Measurements from ENCODE around the gene AP4B1.

AP4B1 gene

GRCh38 chr1:113918243-113918642, 13.6 kb upstream of the AP4B1 start:
- no peaks in the 10 kb centered on the region for H3K36me3 ChIP-seq (ENCODE audit: insufficient read depth, low read length)
- H3K4me1 ChIP-seq (ENCODE audit: insufficient read depth, low read length), result no peaks in the 10 kb centered on the region
- H3K9me3 ChIP-seq (ENCODE audit: control insufficient read depth, insufficient read depth, low read length), result no peaks in the 10 kb centered on the region
- H3K9ac ChIP-seq (ENCODE audit: low read depth, low read length), result no peak overlapping the region

- no peaks in the 10 kb centered on the region for H3K9me3 ChIP-seq (ENCODE audit: control insufficient read depth, insufficient read depth, low read length)
- no peaks in the 10 kb centered on the region for H3K4me1 ChIP-seq (ENCODE audit: insufficient read depth, low read length)
- no peaks in the 10 kb centered on the region for H3K36me3 ChIP-seq (ENCODE audit: insufficient read depth, low read length)
- H3K9ac ChIP-seq (ENCODE audit: low read depth, low read length), result no peak overlapping the region
Measured at GRCh38 chr1:113917400-113918082, 12.9 kb upstream of the AP4B1 start.

DNA sequence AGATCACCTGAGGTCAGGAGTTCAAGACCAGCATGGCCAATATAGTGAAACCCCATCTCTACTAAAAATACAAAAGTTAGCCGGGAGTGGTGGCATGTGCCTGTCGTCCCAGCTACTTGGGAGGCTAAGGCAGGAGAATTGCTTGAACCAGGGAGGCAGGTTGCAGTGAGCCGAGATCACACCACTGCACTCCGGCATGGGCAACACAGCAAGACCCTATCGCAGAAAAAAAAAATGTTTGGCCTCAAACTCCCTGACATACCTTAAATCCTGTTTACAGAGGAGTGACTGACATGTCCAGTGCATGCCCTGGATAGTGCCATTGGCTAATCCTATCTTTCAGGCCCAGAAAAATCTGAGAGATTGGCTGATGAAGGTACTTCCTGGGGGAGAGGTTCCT, 12.4 kb upstream of the AP4B1 start:
- H3K4me1 ChIP-seq (ENCODE audit: insufficient read depth, low read length), result no peaks in the 10 kb centered on the region
- H3K36me3 ChIP-seq (ENCODE audit: insufficient read depth, low read length), result peaks cover 3% of the 10 kb centered on the region; the same call in 1 of the 2 replicates
- H3K9ac ChIP-seq (ENCODE audit: low read depth, low read length), result no peak overlapping the region
- H3K9me3 ChIP-seq (ENCODE audit: control insufficient read depth, insufficient read depth, low read length), result no peaks in the 10 kb centered on the region

DNA sequence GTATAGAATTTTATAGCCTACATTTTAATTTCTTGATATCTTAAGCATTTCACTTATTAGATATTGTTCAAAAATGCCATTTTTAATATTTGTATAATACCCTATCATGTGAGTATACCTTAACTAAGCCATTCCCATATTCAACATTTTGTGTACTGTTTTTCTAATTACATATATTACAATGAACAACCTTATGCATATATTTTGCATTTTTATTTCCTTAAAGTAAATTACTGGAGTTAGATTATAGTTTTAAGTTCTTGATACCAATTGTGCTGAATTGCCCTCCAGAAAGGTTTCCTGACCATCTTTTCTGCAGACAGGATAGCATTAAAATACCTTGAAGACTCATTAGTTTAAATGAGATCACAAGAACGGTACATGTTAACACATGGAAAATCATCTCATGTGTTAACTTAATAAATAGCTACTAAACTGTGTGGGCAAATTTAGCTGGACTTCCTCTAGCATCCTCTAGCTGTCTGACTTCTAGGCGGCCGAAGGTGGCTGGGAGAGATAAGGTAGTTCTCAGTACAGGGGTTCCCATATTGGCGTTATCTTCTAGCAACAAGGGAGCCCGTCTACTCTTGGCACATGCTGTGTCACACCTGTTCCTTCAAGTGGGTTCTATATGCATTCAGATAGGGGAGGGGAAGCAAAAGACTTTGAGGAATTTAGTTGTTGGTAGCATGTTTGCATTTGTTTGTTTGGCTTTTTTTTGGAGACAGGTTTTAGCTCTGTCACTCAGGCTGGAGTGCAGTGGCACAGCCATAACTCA, 9.5 kb upstream of the AP4B1 start:
- peaks cover 6% of the 10 kb centered on the region for H3K36me3 ChIP-seq (ENCODE audit: insufficient read depth, low read length)
- H3K9ac ChIP-seq (ENCODE audit: low read depth, low read length), result no peak overlapping the region
- H3K4me1 ChIP-seq (ENCODE audit: insufficient read depth, low read length), result no peaks in the 10 kb centered on the region
- no peaks in the 10 kb centered on the region for H3K9me3 ChIP-seq (ENCODE audit: control insufficient read depth, insufficient read depth, low read length)

DNA sequence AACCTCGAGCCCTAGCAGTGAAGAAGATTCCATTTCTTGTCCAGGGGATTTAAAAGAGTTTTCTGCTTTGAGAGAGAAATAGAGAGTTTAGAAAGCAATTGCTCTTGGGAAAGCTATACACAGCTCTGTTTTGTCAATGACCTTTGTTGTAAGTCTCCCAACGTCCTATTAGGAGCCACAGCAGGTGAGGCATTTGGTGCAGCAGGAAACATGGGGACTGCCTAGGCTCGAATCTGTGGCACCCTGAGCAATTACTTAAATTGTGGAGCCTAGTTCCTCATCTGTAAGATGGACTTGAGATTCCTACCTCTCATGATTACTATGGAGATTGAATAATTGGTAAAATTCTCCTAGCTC, 8.7 kb upstream of the AP4B1 start:
- no peak overlapping the region for H3K9ac ChIP-seq (ENCODE audit: low read depth, low read length)
- H3K4me1 ChIP-seq (ENCODE audit: insufficient read depth, low read length), result no peaks in the 10 kb centered on the region
- H3K9me3 ChIP-seq (ENCODE audit: control insufficient read depth, insufficient read depth, low read length), result no peaks in the 10 kb centered on the region
- H3K36me3 ChIP-seq (ENCODE audit: insufficient read depth, low read length), result peaks cover 7% of the 10 kb centered on the region

GRCh38 chr1:113912594-113913311, 8.2 kb upstream of the AP4B1 start:
- Histone ChIP-seq H3K9me3 (ENCODE audit: control insufficient read depth, insufficient read depth, low read length) (no peaks in the 10 kb centered on the region), H3K4me1 (ENCODE audit: insufficient read depth, low read length) (no peaks in the 10 kb centered on the region), H3K36me3 (ENCODE audit: insufficient read depth, low read length) (peaks cover 12% of the 10 kb centered on the region), H3K9ac (ENCODE audit: low read depth, low read length) (no peak overlapping the region)

GRCh38 chr1:113905435-113905861, 849 bp upstream of the AP4B1 start:
- H3K36me3 ChIP-seq (ENCODE audit: insufficient read depth, low read length), result peaks cover 5% of the 10 kb centered on the region; the same call in 1 of the 2 replicates
- peak overlapping the region; percentile 94 for H3K9ac ChIP-seq (ENCODE audit: low read depth, low read length)
- no peaks in the 10 kb centered on the region for H3K9me3 ChIP-seq (ENCODE audit: control insufficient read depth, insufficient read depth, low read length)
- peaks cover 3% of the 10 kb centered on the region for H3K4me1 ChIP-seq (ENCODE audit: insufficient read depth, low read length)

- Histone ChIP-seq H3K36me3 (ENCODE audit: insufficient read depth, low read length) (peaks cover 14% of the 10 kb centered on the region), H3K4me1 (ENCODE audit: insufficient read depth, low read length) (peaks cover 3% of the 10 kb centered on the region), H3K9me3 (ENCODE audit: control insufficient read depth, insufficient read depth, low read length) (no peaks in the 10 kb centered on the region)
Measured at GRCh38 chr1:113904293-113904673, 316 bp downstream of the AP4B1 start.

DNA sequence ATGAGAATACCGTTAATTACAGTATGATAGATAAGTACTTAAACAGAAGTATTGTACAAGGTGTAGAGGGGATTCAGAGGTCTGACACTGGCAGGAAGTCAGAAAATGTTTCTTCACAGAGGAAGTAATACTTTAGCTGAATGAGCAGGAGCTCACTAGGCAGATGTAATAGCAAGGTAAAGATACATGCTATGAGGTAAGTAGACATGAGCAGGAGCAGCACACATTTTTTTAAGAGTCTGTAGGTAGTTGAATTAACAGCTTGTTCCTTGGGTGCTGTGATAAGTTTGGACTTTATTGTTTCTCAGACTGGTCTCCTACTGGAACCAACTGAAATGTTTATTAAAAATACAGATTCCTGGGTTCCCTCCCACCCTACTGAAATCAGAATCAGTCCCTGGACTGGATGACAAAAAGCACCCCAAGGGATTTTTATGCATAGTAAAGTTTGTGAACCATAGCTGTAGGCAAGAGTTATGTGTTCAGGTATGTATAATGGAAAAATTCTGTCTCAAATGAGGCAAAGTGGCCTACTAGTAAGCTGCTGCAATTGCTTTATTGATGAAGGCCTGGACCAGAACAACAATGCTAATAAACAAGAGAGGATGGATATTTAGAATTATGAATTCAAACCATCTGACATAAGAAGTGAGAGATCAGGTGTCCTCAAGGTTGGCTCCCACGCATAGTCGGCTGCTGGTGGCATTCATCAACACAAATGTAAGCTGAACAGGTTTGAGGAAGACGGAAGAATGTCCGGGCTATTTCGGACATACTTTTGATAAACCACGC, 902 bp downstream of the AP4B1 start:
- H3K9ac ChIP-seq (ENCODE audit: low read depth, low read length), result peak overlapping the region; percentile 84; the same call in 1 of the 2 replicates
- no peaks in the 10 kb centered on the region for H3K9me3 ChIP-seq (ENCODE audit: control insufficient read depth, insufficient read depth, low read length)
- peaks cover 3% of the 10 kb centered on the region for H3K4me1 ChIP-seq (ENCODE audit: insufficient read depth, low read length)
- peaks cover 14% of the 10 kb centered on the region for H3K36me3 ChIP-seq (ENCODE audit: insufficient read depth, low read length)

More at GRCh38 chr1:113904293-113904673, 316 bp downstream of the AP4B1 start:
- H3K9ac ChIP-seq (ENCODE audit: low read depth, low read length), result peak overlapping the region; percentile 84

GRCh38 chr1:113901191-113901590, 3.4 kb downstream of the AP4B1 start:
- Histone ChIP-seq H3K4me1 (ENCODE audit: insufficient read depth, low read length) (peaks cover 3% of the 10 kb centered on the region), H3K9me3 (ENCODE audit: control insufficient read depth, insufficient read depth, low read length) (no peaks in the 10 kb centered on the region), H3K36me3 (ENCODE audit: insufficient read depth, low read length) (peaks cover 8% of the 10 kb centered on the region), H3K9ac (ENCODE audit: low read depth, low read length) (no peak overlapping the region)

- no peak overlapping the region for H3K9ac ChIP-seq (ENCODE audit: low read depth, low read length)
- H3K9me3 ChIP-seq (ENCODE audit: control insufficient read depth, insufficient read depth, low read length), result no peaks in the 10 kb centered on the region
- H3K4me1 ChIP-seq (ENCODE audit: insufficient read depth, low read length), result peaks cover 3% of the 10 kb centered on the region
- H3K36me3 ChIP-seq (ENCODE audit: insufficient read depth, low read length), result peaks cover 11% of the 10 kb centered on the region
Measured at GRCh38 chr1:113899111-113899510, 5.5 kb downstream of the AP4B1 start.

GRCh38 chr1:113898241-113898814, 6.3 kb downstream of the AP4B1 start:
- Histone ChIP-seq H3K36me3 (ENCODE audit: insufficient read depth, low read length) (peaks cover 11% of the 10 kb centered on the region), H3K9me3 (ENCODE audit: control insufficient read depth, insufficient read depth, low read length) (no peaks in the 10 kb centered on the region), H3K4me1 (ENCODE audit: insufficient read depth, low read length) (peaks cover under 1% of the 10 kb centered on the region; the same call in 1 of the 2 replicates), H3K9ac (ENCODE audit: low read depth, low read length) (no peak overlapping the region)

- no peak overlapping the region for H3K9ac ChIP-seq (ENCODE audit: low read depth, low read length)
- H3K4me1 ChIP-seq (ENCODE audit: insufficient read depth, low read length), result no peaks in the 10 kb centered on the region
- H3K36me3 ChIP-seq (ENCODE audit: insufficient read depth, low read length), result peaks cover 11% of the 10 kb centered on the region
- no peaks in the 10 kb centered on the region for H3K9me3 ChIP-seq (ENCODE audit: control insufficient read depth, insufficient read depth, low read length)
Measured at GRCh38 chr1:113895961-113896360, 8.6 kb downstream of the AP4B1 start.

DNA sequence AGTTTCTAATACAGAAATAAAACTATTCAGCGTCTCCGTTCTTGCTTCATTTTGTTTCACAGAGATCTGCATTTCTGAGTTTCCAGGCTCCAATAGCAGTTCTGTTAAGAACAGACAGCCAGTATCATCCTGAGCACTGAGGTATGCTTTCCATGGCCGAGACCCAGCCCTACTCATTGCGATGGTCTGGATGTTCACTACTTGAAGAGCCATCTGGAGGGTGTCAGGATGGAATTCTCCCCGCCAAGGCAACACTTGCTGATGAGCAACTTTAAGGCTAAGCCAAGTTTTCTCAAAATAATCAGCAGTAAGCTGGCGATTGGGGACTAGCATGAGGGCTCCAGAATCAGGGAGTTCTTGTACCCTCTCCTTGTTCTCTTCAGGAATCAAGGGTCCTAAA, 9.5 kb downstream of the AP4B1 start:
- H3K9me3 ChIP-seq (ENCODE audit: control insufficient read depth, insufficient read depth, low read length), result no peaks in the 10 kb centered on the region
- no peak overlapping the region for H3K9ac ChIP-seq (ENCODE audit: low read depth, low read length)
- peaks cover 9% of the 10 kb centered on the region for H3K36me3 ChIP-seq (ENCODE audit: insufficient read depth, low read length)
- H3K4me1 ChIP-seq (ENCODE audit: insufficient read depth, low read length), result no peaks in the 10 kb centered on the region

All from ES-I3 (cell line).